HEK293T (cell line): ENCODE data around the gene PTPRD.

Experiments used
- CTCF ChIA-PET: fragments of 350-600 bp; formaldehyde crosslinking; extraction: SDS; loops from one replicate; lab custom pipeline; 2021; ENCODE audit warnings: antibody characterized with exemption, inconsistent platforms; lab: Yijun Ruan, JAX
- POLR2A ChIA-PET: fragments of 350-600 bp; formaldehyde crosslinking; extraction: SDS; loops from one replicate; lab custom pipeline; 2020; ENCODE audit warnings: antibody characterized with exemption, inconsistent platforms; lab: Yijun Ruan, JAX
- DNase-seq: peaks from one replicate; pipeline ENCODE4 v3.0.0; 2012; ENCODE audit warnings: mixed read lengths; ENCODE audit errors: extremely low spot score
- ARNT ChIP-seq: fragments of 450-650 bp; IDR thresholded peaks from 2 replicates; pipeline ENCODE4 v1.6.1; 2017; ENCODE audit warnings: mild to moderate bottlenecking
- BHLHE40 ChIP-seq: fragments of 450-650 bp; IDR thresholded peaks from 2 replicates; pipeline ENCODE4 v1.6.1; 2016; ENCODE audit warnings: mild to moderate bottlenecking, moderate library complexity, borderline replicate concordance
- CTBP1 ChIP-seq: fragments of 450-650 bp; IDR thresholded peaks from 2 replicates; pipeline ENCODE4 v1.6.1; 2016; ENCODE audit warnings: borderline replicate concordance
- ELF4 ChIP-seq: fragments of 450-650 bp; IDR thresholded peaks from 2 replicates; pipeline ENCODE4 v1.6.1; 2017; ENCODE audit warnings: antibody characterized with exemption
- FOXA1 ChIP-seq: fragments of 450-650 bp; IDR thresholded peaks from 2 replicates; pipeline ENCODE4 v1.6.1; 2016; ENCODE audit warnings: mild to moderate bottlenecking
- FOXK2 ChIP-seq: fragments of 450-650 bp; IDR thresholded peaks from 2 replicates; pipeline ENCODE4 v1.6.1; 2016; ENCODE audit warnings: mild to moderate bottlenecking
- FOXM1 ChIP-seq: fragments of 450-650 bp; IDR thresholded peaks from 2 replicates; pipeline ENCODE4 v1.6.1; 2017; ENCODE audit warnings: mild to moderate bottlenecking, borderline replicate concordance
- HDGF ChIP-seq: fragments of 450-650 bp; IDR thresholded peaks from 2 replicates; pipeline ENCODE4 v1.6.1; 2017; ENCODE audit warnings: antibody characterized with exemption, borderline replicate concordance
- L3MBTL2 ChIP-seq: fragments of 450-650 bp; conservative IDR thresholded peaks from 2 replicates; pipeline ENCODE4 v1.6.1; 2016; ENCODE audit warnings: mild to moderate bottlenecking
- LEF1 ChIP-seq: fragments of 450-650 bp; IDR thresholded peaks from 2 replicates; pipeline ENCODE4 v1.6.1; 2017; ENCODE audit warnings: mild to moderate bottlenecking, borderline replicate concordance
- NFRKB ChIP-seq: fragments of 450-650 bp; IDR thresholded peaks from 2 replicates; pipeline ENCODE4 v1.6.1; 2016; ENCODE audit warnings: mild to moderate bottlenecking, moderate library complexity
- SP1 ChIP-seq: fragments of 450-650 bp; IDR thresholded peaks from 2 replicates; pipeline ENCODE4 v1.6.1; 2017
- SUZ12 ChIP-seq: fragments of 450-650 bp; IDR thresholded peaks from 2 replicates; pipeline ENCODE4 v1.6.1; 2016; ENCODE audit warnings: mild to moderate bottlenecking
- TARDBP ChIP-seq: fragments of 450-650 bp; IDR thresholded peaks from 2 replicates; pipeline ENCODE4 v1.6.1; 2016
- ZNF384 ChIP-seq: fragments of 450-650 bp; IDR thresholded peaks from 2 replicates; pipeline ENCODE4 v1.6.1; 2016
- TF ChIP-seq, protein P1 (sequence below): fragments of 450-650 bp; IDR thresholded peaks from 2 replicates; pipeline ENCODE4 v1.6.1; 2016

The PTPRD gene

DNA sequence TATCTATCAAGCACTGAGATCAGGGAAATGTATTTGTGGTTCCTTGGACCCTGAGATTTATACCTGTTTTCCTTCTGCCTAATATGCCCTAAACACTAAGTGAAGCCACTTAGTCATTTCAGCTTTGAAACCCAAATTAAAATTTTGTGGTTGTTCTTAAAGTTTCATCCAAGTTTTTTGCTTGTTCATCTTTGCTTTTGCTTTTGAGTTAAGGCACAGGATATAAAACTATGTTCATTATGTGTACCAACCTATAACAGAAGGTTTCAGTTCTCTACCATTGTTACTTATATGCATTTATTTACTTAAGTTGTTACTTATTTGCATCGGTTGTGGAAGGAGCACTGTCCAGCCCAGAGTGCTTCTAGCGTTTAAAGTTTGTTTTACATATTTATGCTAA is 382.3 kb downstream of the PTPRD start:
- POLR2A ChIA-PET: no interaction called here
- TF ChIP-seq FOXA1 (no peak), ZNF384 (no peak), FOXM1 (no peak), HDGF (no peak), NFRKB (no peak), CTBP1 (no peak), ELF4 (no peak), TARDBP (no peak), FOXK2 (no peak), LEF1 (no peak), SP1 (no peak), SUZ12 (no peak), ARNT (no peak), BHLHE40 (no peak), L3MBTL2 (no peak)
- TF ChIP-seq, protein P1, sequence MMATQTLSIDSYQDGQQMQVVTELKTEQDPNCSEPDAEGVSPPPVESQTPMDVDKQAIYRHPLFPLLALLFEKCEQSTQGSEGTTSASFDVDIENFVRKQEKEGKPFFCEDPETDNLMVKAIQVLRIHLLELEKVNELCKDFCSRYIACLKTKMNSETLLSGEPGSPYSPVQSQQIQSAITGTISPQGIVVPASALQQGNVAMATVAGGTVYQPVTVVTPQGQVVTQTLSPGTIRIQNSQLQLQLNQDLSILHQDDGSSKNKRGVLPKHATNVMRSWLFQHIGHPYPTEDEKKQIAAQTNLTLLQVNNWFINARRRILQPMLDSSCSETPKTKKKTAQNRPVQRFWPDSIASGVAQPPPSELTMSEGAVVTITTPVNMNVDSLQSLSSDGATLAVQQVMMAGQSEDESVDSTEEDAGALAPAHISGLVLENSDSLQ: no peak
- CTCF ChIA-PET: no interaction called here
- DNase-seq: no peak

DNA sequence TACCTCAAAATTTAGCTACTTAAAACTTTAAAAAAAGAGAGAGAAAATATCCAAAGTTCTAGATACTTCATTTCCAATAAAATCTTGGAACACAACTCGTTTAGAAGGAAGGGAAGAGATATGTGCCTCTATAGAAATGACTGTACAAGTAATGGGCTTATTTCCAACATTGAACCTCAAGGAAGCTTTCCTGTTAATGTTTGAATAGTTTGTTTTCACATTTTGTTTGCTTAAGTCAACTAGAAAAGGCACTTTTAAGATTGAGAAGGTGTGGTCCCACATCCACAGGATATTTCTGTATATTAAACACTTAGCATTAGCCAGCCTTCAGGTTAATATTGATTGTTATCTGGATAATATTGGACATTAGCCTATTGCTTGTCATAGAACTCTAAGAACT is 384.7 kb downstream of the PTPRD start:
- TF ChIP-seq FOXM1 (no peak), FOXK2 (no peak), SUZ12 (no peak), LEF1 (no peak), L3MBTL2 (no peak)
- CTCF ChIA-PET: interaction anchor here (0.6 kb wide), 1 partner anchor 13 kb away, joined by 3 read pairs; no protein-coding TSS in a partner anchor
- no peak for DNase-seq
- POLR2A ChIA-PET: no interaction called here

DNA sequence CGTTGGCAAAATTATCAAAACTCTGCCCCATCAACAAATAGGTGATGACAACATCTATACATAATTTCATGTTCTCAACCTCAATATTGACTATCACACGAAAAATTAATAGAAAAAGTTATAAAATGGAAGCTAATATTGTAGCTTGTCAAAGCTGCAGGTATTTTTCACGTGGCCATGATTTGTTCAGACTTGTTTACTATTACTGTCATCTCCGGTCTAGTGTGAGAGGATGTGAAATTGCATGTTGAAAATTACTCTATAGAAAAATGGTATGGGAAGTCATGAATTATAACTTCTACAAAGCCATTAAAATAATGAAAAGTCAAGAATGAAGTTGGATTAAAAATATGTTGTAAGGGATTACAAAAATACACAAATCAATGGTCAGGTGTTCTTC is 385.8 kb downstream of the PTPRD start:
- POLR2A ChIA-PET: no interaction called here
- TF ChIP-seq ARNT (no peak), ZNF384 (no peak), TARDBP (no peak), CTBP1 (no peak), FOXA1 (no peak), NFRKB (no peak)
- no peak for DNase-seq
- CTCF ChIA-PET: no interaction called here

DNA sequence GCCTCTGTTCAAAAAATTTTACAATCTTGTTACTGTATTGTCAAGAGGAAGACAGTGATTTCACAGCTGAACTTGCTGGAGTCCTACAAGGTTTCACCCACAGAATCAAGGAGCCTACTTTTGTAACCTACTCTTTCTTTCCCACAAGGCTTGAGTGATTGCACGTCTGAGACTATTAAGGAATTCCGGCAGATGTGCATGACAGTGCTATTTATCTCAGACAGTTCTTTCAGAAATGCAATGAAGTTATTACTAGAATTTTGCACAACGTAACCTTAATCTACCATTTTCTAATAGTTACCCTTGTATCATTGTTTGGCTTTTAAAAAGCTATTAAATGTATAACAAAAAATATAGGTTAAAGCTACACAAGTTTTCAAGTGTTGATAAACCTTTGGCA is 400.1 kb downstream of the PTPRD start:
- CTCF ChIA-PET: no interaction called here

DNA sequence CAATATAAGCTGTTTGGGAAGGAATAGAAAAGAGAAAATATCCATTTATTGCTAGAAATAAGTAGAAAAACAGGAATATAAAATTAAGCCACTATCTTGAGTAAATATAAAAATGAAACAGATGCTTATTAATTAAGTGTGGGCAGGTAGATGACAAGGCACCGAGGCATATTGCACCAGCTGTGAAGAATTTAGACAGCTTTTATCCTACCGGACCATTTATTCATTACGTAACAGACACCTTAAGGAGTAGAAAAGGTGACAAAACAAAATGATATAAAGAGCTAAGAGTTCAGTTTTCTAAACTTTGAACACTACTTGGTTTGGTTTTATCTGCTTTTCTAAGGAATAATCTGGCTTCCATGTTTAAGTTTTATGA is 404.1 kb downstream of the PTPRD start:
- DNase-seq: no peak
- ChIA-PET CTCF (no interaction called here), POLR2A (no interaction called here)
- TF ChIP-seq TARDBP: no peak
- no peak for TF ChIP-seq HDGF
- no peak for TF ChIP-seq CTBP1
- no peak for TF ChIP-seq ARNT
- TF ChIP-seq, protein P1: no peak
- TF ChIP-seq ZNF384: no peak
- TF ChIP-seq FOXA1: no peak
- no peak for TF ChIP-seq NFRKB
- no peak for TF ChIP-seq FOXM1
- no peak for TF ChIP-seq BHLHE40

More for the DNA sequence above, 400.1 kb downstream of the PTPRD start:
- no peak for DNase-seq
- POLR2A ChIA-PET: no interaction called here
- TF ChIP-seq L3MBTL2: no peak
- TF ChIP-seq NFRKB: no peak
- TF ChIP-seq ZNF384: no peak
- no peak for TF ChIP-seq FOXM1
- TF ChIP-seq FOXK2: no peak
- TF ChIP-seq BHLHE40: no peak
- no peak for TF ChIP-seq LEF1
- TF ChIP-seq, protein P1: no peak
- no peak for TF ChIP-seq SP1
- no peak for TF ChIP-seq CTBP1
- no peak for TF ChIP-seq SUZ12
- TF ChIP-seq ARNT: no peak
- no peak for TF ChIP-seq FOXA1
- no peak for TF ChIP-seq TARDBP
- no peak for TF ChIP-seq HDGF
- TF ChIP-seq ELF4: no peak

DNA sequence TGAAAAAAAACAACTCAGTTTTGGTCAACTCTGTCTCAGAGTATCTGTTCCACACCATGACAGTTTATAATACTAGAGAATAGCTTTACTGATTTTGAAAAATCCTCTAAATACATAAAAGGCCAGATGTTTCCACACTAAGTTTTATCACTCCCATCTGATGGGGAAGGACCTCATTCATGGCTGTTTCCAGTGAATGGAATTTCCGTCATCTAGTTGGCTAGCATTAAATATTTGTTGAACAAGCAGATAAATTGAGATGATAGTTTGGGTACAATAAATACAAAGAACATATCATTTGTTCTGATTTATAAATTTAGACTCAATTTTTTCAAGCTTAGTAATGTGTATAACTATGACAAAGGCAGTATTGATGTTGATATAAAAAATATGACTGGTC is 408.5 kb downstream of the PTPRD start:
- ChIA-PET POLR2A (no interaction called here), CTCF (no interaction called here)
- TF ChIP-seq NFRKB (no peak), HDGF (no peak), CTBP1 (no peak), ARNT (no peak), ELF4 (no peak), FOXA1 (no peak), FOXM1 (no peak), FOXK2 (no peak), ZNF384 (no peak)
- TF ChIP-seq, protein P1: no peak
- no peak for DNase-seq
